LNCAP (cell line): ENCODE data around the gene RALGDS.

ENCODE experiments used
- TF ChIP-seq, protein P1 (sequence below): fragments of 450-650 bp; IDR thresholded peaks from 2 replicates; pipeline ENCODE4 v1.5.1; 2017; ENCODE audit warnings: mild to moderate bottlenecking

The RALGDS gene

DNA sequence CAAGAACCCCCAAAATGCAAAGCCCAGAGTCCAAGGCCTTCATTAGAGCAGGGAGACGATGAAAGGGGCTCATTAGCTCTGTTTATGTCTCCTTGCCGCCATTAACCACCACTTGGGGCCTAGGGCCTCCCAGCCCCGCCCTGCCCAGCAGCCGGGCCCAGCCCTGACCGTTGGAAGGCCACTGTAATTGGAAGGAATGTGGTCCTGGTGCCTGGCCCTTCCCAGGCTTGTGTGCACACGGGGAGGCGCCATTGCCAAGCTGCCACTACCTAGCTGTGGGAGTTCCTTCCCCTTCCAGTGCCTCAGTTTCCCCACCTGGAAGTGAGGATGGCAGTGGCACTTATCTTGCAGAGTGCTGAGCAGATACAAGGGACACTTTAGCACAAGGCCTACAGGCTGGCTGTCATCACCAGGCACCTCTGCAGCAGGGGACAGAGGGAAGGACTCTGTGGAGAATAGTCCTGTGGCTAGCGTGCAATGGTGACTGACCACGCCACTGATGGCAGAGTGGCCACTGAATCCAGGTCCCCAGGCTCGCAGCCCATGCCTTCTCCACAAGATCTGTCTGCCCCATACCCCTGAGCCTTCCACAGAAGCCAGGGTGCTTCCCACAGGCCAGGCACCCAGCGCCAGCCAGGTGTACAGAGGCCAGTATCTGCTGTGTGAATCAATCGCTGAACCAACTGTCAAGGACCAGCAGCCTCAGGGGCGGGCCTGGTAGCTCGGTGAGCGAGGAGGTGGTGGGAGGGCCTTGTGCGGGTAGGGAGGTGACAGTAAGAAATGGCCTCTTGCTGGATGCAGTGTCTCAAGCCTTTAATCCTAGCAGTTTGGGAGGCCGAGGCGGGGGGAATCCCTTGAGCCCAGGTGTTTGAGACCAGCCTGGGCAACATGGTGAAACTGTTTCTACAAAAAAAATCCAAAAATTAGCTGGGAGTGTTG is 21.9 kb upstream of the RALGDS start:
- TF ChIP-seq, protein P1, sequence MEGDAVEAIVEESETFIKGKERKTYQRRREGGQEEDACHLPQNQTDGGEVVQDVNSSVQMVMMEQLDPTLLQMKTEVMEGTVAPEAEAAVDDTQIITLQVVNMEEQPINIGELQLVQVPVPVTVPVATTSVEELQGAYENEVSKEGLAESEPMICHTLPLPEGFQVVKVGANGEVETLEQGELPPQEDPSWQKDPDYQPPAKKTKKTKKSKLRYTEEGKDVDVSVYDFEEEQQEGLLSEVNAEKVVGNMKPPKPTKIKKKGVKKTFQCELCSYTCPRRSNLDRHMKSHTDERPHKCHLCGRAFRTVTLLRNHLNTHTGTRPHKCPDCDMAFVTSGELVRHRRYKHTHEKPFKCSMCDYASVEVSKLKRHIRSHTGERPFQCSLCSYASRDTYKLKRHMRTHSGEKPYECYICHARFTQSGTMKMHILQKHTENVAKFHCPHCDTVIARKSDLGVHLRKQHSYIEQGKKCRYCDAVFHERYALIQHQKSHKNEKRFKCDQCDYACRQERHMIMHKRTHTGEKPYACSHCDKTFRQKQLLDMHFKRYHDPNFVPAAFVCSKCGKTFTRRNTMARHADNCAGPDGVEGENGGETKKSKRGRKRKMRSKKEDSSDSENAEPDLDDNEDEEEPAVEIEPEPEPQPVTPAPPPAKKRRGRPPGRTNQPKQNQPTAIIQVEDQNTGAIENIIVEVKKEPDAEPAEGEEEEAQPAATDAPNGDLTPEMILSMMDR: no peak

DNA sequence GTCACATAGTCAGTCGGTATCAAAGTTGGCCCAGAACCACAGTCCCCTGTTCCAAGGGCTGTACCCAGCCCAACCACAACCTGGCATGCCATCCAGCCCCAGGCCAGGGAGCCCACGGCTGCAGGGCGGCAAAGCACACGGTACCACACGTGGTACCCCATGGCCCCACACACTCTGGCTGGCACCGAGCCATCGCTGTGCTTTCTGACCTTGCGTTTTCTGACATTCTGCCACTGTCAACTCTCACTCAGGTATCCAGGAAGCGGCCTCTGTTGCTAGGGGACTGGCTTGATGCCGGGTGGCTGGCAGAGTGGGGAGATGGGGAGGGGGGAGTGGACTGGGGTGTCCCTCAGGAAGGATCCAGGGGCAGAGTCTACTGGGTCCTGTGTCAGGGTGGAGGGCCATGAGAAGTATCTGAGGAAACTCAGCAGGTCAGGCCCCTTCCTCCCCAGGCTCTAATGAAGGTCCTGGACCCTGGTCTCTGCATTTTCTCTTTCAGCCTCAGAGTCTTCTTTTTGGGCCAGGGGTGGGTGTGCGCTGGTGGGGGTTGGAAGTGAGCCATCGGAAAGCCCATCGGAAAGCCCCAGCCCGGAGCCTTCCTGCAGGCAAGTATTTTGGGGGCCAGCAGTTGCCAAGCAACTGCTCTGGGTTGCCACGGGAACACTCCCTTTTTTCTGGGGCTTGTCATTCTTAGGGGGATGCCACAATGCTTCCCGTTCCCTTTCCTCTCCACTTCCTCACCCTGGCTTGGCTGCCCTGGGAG is 21.0 kb upstream of the RALGDS start:
- TF ChIP-seq, protein P1: no peak

DNA sequence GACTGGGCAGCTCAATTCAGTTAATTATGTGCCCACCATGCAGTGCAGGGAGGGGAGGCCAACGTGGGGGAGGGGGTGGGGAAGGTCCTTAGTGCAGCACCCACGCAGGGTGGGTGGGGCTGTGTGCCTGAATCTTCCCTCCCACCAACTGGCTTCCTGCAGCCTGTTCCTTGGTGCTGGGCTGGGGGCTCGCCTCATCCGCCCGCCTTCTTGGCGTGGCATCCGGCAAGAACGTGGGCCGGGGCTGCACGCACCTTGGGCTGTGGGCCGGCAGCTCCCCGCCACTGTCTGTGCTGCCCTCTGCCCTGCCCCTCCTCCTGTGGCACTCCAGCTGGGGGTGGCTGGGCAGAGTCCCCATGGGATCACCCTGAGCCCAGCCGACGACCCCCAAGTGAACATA is 19.6 kb upstream of the RALGDS start:
- TF ChIP-seq, protein P1: no peak

DNA sequence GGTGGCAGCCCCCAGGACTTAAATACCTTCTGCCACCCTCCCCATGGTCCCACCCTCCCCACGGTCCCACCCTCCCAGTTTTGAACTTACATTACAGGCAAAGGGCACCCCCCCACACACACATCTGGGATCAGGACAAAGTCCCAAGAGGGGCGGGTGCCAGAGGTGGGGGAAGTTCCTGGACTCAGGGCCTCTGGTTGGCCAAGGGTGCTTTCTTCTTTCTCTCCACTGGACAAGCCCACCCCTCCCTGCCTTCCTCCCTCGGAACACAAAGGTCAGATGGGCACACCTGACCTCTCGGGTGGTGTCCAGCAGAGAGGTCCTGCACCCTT is 19.1 kb upstream of the RALGDS start:
- TF ChIP-seq, protein P1: no peak

DNA sequence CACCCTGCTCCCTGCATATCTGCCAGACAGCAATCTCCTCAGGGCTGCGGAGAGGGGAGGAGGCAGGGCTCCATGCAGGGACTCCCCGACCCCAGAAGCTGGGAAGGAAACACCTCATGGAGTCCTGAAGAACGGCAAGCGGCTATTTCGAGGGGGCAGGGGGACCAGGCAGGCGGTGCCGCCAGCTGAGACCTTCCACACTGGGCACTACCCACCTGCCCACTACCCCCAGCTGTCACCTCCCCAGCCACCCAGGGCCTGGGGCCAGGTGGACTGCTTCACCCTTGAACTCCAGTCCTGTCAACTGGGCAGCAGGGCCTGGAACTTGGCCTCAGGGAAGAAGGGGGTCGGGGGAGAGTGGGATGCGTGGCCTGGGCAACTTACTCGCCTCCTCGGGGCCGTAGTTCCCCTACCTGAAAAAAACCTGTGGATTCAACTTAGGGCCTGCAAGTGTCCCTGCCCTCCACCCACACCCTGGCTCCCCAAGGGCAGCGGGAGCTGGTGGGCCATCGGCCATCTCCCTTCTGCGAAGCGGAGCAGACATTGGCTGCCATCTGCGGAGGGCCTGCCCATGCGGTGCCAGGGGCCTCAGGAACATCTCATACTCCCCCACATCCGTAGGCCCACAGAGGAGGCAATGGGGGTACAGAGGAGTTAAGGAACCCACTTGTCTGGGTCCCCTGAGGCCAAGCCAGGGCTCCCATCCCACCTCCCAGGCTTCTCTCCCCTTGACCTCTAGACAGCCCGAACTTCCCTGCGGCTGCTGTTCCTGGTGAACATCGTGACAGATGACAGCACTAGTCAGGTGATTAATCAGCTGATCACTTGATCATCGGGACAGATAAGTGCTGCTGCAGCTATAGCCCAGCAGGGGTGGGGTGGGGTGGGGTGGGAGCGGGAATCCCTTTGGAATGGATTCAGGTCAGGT is 18.5 kb upstream of the RALGDS start:
- TF ChIP-seq, protein P1: no peak

DNA sequence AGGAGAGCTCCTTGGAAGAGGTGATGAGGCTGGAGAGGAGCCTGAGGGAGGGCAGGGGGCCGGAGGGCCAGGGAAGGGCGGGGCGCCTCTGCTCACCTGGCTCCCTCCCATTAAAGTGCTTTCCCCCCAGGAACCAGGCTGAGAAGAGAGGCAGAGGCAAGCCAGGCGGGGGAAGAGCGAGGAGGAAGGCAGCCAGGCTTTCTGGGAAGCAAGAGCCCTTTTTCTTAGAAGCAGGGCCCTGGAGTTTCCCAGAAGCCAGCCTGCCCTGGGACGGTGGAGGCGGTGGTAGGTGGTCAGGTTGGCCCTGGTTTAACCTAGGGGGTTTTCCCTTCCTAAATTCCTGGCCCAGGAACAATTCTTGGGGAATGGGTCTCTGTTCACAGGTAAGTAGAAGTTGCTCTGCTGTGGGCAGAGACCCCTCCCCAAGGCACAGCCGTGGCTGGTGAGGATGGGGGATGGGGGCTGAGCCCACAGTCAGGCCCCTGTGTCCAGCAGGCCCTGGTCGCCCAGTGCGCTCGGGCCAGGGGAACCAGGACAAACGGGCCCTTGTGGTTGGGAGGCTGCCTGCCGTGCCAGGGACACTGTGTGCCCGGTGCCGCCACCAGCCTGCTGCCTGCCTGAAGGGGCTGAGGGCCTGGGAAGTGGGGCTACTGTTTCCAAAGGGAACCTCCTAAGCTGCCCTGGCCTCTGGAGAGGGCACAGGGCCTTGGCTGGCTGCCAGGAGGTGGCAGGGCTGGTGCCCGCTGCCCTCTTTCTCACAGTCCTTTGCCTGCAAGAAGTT is 16.6 kb upstream of the RALGDS start:
- TF ChIP-seq, protein P1: no peak
